HG02588 (cell line): ENCODE data around the gene PDLIM4.

ENCODE experiments used
- ATAC-seq: cut with Tn5 transposase; IDR thresholded peaks from one replicate; pipeline ENCODE4 v1.9.1; 2021; ENCODE audit warnings: mild to moderate bottlenecking, moderate library complexity; ENCODE audit not compliant: unreplicated experiment

PDLIM4 gene

DNA sequence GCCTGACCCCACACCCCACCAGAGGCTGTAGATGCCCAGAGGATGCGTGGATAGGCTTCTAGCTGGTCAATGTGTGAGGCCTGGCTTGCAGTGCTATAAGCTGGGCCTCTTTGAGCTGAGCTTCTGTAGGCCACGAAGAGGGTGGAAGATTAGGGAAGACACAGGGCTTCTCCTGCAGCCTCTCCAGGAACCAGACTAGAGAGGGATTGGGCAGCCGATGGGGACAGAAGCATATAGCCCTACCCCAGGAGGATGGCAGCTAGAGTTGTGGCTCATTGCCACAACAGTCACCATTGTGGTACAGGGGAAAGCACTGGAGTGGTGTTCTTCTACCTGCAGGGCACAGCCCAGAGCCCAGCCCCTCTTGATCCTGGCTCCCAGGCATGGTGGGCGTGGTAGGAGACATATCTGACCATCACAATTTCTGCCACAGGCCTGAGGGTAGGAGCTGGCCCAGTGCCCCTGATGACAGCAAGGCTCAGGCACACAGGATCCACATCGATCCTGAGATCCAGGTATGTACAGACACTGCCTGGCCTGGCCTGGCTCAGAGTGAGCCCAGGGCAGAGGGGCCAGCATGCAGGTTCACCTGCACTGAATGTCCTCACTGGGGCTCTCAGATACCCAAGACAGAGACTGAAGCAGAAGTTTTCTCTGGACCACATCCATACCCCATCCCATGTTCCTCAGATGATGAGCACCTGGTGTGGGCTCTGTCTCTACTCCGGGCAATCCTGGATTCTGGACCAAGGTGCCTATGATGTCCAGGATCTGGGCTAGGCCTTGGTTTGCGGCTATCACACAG lies 8.7 kb downstream of the PDLIM4 start:
- no peak for ATAC-seq

DNA sequence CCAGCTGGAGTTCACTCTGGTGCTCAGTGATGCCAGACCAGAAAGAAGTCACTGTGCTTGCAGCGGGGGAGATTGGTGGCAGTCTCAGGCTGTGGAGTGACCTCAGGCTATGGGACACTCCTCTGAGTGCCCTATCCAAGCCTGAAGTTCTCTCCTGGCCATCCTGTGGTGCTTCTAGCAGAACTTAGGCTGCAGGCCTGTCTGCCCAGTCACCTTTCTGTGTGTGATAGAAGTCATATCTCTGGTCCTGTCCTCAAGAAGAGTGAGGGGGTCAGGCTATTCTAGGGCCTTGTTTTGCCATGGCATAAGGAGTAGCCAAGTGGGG lies 9.3 kb downstream of the PDLIM4 start:
- no peak for ATAC-seq

DNA sequence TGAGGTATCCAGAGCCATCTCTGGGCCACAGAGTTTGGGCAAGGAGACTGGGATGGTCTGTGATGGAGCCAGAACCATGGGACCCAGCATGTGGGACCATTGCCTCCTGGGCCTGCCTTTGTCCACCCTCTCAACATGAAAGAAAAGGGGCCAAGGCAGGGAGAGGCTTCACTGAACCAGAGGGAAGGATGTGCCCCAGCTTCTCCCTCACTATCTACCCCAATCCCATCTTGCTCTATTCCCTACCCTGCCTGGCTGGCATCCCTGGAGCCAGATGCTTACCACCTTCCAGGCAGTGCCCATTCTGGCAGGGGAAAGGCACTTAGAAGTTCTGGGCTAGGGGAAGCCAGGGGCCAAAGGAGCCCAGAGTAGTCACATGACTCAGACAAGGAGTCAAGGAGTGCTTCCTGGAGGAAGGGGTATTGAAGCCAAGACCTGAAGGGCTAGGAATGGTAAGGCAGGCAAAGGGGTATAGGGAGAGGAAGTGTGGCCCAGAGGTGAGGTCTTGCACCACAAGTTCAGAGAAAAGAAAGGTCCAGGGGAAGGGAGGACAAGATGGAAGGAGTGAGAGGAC lies 9.8 kb downstream of the PDLIM4 start:
- no peak for ATAC-seq

DNA sequence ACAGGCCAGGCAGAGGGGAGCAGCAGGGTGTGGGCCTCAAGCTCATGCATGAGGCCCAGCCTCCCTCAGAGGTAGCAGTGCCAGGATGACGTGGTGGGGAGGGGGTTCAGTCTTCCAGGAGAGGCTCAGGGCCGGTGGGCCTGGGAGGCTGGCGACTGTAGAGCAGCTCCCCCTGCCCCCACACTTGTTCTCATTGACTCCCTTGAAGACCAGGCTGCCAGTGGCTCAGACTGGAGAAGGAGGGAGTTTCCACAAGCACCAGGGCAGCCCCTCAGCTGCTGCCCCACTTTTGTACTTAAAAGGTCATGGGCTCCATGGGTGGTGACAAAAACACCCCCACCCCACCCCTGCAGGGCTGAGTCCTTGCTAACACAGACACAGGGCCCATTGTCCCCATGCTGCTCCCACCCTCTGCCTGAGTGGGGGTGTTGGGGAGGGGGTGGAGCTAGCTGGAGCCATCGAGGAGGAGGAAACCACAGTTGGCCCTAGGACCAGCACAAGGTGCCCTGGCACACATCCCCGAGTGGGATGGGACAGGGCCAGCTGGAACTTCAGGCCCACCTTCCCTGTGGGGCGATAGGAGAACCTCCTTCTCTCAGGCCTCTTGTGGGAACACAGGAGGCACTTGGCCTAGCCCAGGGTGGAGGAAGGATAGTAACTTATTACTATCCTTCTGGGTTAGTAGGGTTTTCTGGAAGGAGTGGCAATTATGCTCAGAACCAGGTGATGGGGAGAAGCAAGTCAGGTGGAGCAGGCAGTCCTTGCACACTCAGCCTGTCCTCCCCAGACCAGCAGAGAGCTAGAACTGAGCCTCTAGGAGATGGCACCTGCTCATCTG lies 10.7 kb downstream of the PDLIM4 start:
- no peak for ATAC-seq

DNA sequence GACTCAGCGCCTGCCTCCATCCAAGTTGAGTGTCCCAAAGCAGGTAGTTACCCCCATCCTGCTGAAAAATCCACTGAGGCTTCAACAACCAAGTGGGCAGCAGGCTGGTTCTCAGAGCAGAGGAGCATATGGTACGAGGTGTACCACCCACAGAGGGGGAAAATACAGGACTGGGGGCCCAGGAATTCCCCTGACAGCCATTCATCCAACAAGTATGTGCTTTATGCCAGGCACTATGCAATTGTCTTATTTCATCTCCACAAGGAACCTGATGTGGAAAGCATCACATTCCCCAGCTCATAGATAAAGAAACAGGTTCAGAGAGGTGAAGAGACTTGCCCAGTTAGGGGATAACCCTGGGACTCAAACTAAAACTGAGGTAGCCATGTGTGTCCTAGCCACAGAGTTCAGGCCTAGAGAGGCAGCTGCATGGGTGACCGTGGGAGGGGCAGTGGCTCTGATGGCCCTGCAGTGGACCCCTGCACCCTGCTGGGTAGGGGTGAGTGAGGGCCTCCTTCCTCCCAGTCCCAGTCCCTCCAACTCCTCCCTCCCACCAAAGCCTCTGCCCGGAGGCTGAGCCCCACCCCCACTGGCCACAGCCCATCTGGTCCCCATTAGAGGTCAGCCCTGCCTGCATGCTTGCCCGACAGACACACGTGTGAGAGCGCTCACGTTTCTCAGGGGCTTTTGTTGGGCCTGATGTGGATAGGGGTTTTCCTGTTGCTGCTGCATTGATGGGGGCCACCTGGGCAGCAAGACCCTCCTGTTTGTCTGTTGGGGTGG lies 11.5 kb downstream of the PDLIM4 start:
- ATAC-seq, result peak; percentile 75

DNA sequence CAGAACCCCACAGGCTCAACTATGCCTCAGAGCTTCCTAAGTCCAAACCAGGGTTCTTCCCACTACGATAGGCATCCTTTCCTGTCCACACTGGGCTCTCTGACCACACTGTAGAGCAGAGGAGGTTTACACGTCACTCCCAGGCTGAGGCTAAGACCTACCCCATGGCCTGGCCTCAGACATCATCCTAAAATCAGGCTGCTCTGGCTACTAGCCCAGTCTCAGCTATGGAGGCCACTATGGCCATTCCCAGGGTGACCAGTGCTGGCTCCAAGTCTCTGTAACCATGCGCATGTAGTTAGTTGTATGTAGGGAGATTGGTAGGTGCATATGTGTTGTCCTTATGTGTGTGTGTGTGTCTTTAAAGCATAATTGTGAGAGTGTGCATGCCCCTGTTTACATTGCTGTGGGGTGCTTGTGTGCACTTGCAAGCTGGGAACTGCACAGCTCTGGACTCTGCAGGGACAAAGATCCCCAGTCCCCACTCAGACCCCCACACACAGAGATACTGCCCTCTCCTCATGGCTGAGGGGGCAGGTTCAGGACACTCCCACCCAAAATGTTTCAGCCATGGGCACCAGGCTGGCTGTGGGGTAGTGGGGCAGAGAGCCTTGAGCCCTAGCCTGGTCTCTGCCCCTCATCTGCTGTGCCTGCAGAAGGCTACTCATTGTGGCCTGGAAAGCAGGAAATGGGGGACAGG lies 12.3 kb downstream of the PDLIM4 start:
- ATAC-seq, result no peak

DNA sequence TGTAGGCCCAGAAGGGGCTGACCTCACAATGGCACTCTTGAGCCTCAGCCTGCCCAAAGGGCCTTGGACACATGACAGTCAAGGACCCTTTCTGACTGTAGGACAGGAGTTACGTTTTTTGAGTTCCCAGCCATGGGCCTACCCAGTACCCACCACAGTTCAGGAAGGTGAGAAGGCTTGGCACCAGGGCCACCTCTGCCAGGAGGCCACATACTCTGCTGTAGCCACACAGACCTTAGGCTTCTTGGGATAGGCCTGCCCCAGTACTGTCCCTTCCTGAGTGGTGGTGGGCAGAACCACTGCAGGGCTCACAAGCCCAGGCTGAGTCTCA lies 12.8 kb downstream of the PDLIM4 start:
- ATAC-seq, result no peak

DNA sequence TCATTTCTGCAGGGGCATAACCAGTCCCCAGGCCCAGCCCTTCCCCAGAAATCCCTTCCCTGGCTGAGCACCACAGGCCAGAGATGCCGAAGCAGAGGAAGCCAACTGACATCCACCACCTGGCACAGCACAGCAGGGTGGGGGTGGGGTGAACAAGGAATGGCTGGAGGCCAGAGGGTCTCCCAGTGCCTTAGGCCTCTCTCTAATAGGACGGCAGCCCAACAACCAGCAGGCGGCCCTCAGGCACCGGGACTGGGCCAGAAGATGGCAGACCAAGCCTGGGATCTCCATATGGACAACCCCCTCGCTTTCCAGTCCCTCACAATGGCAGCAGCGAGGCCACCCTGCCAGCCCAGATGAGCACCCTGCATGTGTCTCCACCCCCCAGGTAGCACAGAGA lies 13.2 kb downstream of the PDLIM4 start:
- ATAC-seq, result no peak

DNA sequence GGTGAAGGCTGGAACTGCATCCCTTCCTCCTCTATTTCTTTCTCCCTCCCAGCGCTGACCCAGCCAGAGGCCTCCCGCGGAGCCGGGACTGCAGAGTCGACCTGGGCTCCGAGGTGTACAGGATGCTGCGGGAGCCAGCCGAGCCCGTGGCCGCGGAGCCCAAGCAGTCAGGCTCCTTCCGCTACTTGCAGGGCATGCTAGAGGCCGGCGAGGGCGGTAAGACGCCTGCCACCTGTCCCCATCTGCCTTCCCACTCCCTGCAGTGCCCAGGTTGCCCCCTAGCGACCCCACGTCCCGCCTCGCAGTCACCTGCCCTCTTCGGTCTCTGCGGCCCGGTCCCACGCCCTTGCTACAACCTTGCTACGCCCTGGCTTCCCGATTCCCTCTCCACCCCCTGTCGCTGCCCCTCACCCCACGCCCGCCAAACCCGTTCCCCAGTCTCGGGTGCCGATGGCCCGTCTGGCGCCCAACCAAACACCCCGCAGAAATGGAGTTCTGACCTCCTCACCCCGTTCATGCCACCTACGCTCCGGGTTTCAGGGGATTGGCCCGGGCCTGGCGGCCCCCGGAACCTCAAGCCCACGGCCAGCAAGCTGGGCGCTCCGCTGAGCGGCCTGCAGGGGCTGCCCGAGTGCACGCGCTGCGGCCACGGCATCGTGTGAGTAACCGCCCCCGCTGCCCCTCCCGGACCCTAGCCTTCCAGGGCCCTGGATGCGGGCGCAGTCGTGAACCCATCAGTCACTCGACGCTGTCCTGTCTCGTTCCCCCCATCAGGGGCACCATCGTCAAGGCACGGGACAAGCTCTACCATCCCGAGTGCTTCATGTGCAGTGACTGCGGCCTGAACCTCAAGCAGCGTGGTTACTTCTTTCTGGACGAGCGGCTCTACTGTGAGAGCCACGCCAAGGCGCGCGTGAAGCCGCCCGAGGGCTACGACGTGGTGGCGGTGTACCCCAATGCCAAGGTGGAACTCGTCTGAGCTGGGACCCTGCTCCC lies 14.1 kb downstream of the PDLIM4 start:
- no peak for ATAC-seq

DNA sequence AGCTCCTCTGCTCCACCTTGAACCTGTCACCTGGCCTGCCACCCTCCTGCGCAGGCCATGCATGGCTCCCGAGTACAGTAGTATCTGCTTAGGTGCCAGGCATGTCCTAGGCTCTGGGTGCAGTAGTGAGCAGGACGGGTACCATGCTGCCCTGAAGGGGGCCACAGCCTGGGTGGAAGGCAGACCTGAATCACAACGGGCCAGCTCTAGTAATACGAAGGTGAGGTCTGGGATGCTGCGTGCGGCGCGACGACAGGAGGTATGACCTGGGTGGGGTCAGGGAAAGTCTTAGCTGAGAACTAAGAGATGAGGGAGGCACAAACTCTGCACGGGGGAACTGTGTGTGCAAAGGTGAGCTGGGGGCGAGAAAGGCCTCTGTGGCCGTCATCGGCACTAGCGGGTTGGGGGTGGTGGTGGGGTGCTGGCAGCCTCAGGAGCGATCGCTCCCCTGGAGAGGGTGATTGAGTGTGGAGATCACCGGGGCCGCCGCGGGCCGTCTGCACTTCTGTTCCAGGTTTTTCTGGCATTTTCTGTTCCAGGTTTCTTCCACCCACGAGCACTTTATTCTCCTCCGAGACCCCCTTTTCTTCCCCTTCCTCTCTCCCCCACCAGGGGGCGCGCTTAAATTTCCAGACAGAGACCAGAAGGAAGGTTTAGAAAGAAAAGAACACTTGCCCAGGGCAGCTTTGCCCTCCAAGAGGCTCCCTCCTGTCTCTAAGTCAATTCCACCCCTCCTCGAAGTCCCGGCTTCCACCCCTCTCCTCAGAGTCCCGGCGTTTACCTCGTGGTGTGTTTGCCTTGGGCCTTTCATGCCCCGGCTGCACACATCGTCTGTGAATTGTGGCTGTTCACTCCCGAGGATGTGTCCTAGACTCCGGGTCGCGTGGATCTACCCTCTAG lies 15.1 kb downstream of the PDLIM4 start:
- ATAC-seq, result no peak

DNA sequence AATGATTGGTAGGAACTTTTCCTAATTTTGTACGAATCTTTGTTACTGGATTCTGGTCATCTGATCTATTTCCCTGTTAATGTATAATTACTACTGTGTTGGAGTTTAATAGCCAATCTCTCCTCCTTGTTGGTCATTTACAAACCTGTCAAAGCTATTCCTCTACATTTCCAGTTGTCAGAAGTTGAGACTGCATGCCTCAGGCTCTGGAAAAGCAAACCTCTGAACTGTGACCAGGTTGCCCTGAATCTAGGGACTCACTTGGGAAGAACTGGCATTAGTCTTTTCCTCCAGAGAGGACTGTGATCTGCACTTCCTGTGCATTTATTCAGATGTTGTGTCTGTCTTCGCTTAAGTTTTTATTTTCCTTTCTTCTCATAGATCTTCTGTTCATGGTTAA lies 16.1 kb downstream of the PDLIM4 start:
- ATAC-seq, result no peak

DNA sequence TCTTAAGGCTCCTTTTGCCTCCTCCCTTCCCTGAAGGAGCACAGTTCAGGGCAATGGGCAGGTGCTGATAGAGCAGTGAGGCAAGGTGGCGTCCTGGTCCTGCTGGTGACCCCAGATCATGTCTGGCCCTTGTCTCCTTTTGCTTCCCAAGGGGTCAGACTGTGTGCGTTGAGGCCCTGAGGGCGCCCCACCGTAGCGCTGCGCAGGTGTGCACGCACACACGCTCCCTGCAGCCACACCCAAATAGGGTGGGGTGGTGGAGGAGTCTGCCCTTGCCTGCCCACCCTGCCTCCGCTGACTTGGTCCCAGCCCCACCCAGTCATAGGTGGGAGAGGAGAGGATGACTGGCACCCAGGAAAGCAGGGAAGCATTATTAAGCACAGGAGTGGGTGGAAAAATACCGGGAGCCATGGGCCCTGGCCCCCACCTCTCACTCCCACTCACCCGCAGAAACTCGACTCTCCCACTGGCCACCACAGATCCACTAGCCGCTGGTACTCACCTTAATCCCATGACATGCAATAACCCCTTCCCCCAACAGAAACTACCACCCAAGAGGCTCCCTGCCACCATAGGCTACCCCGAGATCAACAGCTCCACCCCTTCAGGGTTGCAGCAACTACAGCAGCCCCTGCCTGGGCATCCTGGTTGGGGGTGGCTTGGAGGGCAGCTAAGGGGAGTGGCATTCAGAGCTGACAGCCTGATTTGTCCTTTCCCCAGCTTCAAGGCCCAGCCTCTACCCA lies 16.7 kb downstream of the PDLIM4 start:
- no peak for ATAC-seq

DNA sequence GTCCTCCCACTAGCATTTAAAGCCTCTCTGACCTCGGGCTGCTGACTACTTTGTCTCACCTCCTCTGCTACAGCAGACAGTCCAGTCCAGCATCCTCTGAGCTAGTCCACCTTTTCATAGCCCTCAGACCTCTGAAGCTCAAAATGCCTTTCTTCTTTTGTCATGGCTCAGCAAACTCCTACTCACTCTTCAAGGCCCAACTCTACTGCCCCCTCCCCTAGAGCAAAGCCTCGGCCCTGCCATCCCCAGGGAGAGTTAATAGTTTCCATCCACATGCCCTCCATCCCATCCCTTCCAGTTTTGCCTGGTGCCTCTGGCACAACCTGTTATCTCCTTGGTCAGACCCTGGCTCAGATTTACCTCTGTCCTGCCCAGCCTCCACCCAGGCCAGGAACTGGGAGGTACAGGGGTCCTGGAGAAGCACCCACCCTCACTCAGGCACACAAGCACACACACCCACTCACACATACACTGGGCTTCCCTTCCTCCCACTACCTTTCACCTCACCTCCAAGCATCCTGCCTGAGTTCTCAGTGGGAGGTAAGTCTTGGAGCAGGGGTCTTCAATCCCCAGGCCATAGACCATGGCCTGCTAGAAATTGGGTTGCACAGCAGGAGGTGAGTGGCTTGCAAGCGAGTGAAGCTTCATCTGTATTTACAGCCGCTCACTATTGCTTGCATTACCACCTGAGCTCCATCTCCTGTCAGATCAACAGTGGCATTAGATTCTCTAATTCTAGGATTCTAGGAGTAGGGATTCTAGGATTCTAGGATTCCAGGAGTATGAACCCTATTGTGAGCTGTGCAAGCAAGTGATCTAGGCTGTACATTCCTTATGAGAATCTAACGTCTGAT lies 18.1 kb downstream of the PDLIM4 start:
- ATAC-seq, result no peak

DNA sequence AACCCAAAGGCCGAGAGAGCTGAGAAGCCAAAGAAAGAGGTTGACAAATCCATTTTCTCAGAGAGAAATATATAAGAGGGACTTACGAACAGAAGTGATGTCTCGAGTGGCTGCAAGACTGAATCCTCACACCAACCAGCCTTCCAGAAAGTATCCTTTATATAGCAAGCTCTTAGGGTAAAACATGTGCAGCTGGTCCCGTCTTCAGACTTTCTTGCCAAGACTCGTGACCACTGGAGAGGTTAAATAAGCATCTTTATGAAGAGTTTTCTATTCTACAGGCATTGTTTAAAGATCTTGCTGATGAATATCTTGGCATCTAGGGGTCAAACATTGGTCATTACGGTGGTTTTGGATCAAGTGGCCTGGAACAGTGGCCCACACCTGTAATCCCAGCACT lies 19.8 kb downstream of the PDLIM4 start:
- ATAC-seq, result no peak

DNA sequence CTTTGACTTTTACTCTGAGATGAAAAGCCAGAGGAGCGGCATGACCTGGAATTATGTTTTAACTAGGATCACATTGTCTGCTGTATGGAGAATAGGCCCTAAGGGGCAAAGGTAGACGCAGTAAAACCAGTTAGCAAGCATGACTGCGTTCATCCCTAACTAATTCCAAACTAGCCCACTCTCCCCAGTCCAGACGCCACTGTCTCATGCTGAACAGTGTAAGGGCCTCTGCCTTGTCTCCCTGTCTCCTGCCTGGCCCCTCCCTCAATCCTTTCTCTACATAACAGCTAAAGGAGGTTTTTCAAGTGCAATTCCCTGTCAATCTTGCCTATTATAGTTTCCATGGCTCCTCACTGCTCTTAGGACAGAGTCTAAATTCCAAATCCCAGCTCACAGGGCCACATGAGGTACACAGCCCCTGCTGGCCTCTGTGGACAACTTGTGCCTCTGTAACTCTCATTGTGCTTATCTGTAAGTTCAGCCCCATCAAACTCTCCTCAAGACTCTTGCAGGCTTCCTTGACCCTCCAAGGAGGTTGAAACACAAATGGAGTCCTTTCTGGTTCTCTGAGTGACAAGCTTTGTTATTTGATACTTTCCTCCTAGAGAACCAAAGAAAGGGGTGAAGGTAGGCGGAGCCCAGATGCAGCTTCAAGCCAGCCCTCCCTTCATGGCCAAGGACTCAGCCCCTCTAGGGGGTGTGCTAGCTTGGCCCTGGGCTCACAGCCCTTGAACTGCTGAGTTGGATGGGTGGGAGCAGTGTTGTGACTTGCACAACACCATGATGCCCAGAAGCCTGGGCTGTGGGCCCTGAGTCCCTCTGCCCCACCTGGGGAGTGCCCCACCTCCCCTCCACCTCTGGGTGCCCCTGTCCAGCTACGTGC lies 20.7 kb downstream of the PDLIM4 start:
- ATAC-seq, result no peak

DNA sequence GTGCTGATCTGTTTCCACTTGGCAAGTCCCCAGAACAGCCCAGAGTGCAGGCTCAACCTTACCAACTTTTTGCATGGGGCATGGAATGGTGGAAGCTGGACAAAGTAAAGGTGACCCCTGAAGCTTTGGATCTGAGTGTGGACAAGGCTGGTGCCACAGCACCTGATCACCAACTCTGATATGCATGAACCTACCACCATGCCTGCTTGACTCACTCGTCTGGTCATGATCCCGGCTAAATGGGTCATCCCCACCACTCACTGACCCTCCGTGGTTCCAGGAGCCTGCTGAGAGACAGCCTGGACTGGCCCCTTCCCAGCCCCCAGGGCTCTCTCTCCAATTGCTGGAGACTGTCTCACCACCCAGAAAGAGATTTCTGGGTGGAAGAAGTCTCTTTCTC lies 22.3 kb downstream of the PDLIM4 start:
- no peak for ATAC-seq
